ENCODE measurements around the gene PANK2.

- TF ChIP-seq CEBPB (IDR thresholded peaks at IDR 0.05) (no peak), RAD21 (IDR thresholded peaks at IDR 0.05; ENCODE audit: low read depth) (no peak), FOXM1 (IDR thresholded peaks at IDR 0.05; ENCODE audit: borderline replicate concordance, low read depth) (no peak), YY1 (IDR thresholded peaks at IDR 0.05; ENCODE audit: low read depth) (no peak), EP300 (IDR thresholded peaks at IDR 0.05; ENCODE audit: borderline replicate concordance) (no peak), MAX (IDR thresholded peaks at IDR 0.05) (no peak)
- TF ChIP-seq, protein P1, sequence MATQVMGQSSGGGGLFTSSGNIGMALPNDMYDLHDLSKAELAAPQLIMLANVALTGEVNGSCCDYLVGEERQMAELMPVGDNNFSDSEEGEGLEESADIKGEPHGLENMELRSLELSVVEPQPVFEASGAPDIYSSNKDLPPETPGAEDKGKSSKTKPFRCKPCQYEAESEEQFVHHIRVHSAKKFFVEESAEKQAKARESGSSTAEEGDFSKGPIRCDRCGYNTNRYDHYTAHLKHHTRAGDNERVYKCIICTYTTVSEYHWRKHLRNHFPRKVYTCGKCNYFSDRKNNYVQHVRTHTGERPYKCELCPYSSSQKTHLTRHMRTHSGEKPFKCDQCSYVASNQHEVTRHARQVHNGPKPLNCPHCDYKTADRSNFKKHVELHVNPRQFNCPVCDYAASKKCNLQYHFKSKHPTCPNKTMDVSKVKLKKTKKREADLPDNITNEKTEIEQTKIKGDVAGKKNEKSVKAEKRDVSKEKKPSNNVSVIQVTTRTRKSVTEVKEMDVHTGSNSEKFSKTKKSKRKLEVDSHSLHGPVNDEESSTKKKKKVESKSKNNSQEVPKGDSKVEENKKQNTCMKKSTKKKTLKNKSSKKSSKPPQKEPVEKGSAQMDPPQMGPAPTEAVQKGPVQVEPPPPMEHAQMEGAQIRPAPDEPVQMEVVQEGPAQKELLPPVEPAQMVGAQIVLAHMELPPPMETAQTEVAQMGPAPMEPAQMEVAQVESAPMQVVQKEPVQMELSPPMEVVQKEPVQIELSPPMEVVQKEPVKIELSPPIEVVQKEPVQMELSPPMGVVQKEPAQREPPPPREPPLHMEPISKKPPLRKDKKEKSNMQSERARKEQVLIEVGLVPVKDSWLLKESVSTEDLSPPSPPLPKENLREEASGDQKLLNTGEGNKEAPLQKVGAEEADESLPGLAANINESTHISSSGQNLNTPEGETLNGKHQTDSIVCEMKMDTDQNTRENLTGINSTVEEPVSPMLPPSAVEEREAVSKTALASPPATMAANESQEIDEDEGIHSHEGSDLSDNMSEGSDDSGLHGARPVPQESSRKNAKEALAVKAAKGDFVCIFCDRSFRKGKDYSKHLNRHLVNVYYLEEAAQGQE (IDR thresholded peaks at IDR 0.05; ENCODE audit: low read depth): no peak
Measured at GRCh38 chr20:3900187-3900604, 11.0 kb downstream of the PANK2 start.
